Activated B cell treated with CpG ODN at 0.5 μM for 24 hours (primary cell): ENCODE measurements around the gene RANBP17. TPM values are rescaled to one million over a fixed set of nuclear protein-coding genes. Genes with fewer than 3 reads are reported as not detected.

Experiments used
- ATAC-seq: fragments of 200-7000 bp; cut with Tn5 transposase; one replicate; pipeline ENCODE4 v1.10.0; 2021; ENCODE audit warnings: low read depth, mild to moderate bottlenecking, moderate library complexity
- CTCF ChIA-PET: fragments of 350-600 bp; sonication (Branson Sonifier 250); formaldehyde crosslinking; loops from one replicate; lab custom pipeline; 2021; ENCODE audit warnings: antibody characterized with exemption; lab: Charles Lee
- POLR2A ChIA-PET: fragments of 350-600 bp; sonication (Branson Sonifier 250); formaldehyde crosslinking; loops from one replicate; lab custom pipeline; 2021; ENCODE audit warnings: antibody characterized with exemption; lab: Charles Lee
- DNase-seq: peaks from one replicate; pipeline ENCODE4 v3.0.0; 2022
- H3K27ac Mint-ChIP-seq: one replicate; pipeline ENCODE4 v1.8.0; 2020; ENCODE audit warnings: mixed read lengths
- H3K27me3 Mint-ChIP-seq: one replicate; pipeline ENCODE4 v1.8.0; 2021; ENCODE audit warnings: mixed read lengths
- H3K36me3 Mint-ChIP-seq: one replicate; pipeline ENCODE4 v1.8.0; 2021; ENCODE audit warnings: low read depth, mixed read lengths
- H3K4me1 Mint-ChIP-seq: one replicate; pipeline ENCODE4 v1.8.0; 2021; ENCODE audit warnings: mixed read lengths
- H3K4me3 Mint-ChIP-seq: one replicate; pipeline ENCODE4 v1.8.0; 2020; ENCODE audit warnings: mild to moderate bottlenecking, mixed read lengths
- H3K9me3 Mint-ChIP-seq: one replicate; pipeline ENCODE4 v1.8.0; 2020; ENCODE audit warnings: mixed read lengths
- CTCF ChIP-seq: fragments of 200-600 bp; IDR thresholded peaks from one replicate; pipeline ENCODE4 v1.8.0; 2022; ENCODE audit warnings: antibody characterized with exemption, mild to moderate bottlenecking
- intact Hi-C: fragments of 100-400 bp; cut with micrococcal nuclease; formaldehyde crosslinking; loops from one replicate; pipeline ENCODE4 v1.15.1; 2024
- total RNA-seq: library from RNA; stranded (reverse); gene quantifications from 2 replicates; pipeline ENCODE4 v1.2.3, GENCODE V29; 2022

RANBP17 gene
- total RNA-seq, 1 donor from 2014 or later: not detected

- CTCF ChIA-PET: no interaction called here
- no peaks in the 10 kb centered on the region for H3K9me3 Mint-ChIP-seq
- POLR2A ChIA-PET: no interaction called here
- ATAC-seq (no peak), DNase-seq (no peak)
- TF ChIP-seq CTCF: no peak
- H3K36me3 Mint-ChIP-seq: no peaks in the 10 kb centered on the region
- H3K4me3 Mint-ChIP-seq: no peak overlapping the region
- intact Hi-C loops: no loop called here
- H3K27ac Mint-ChIP-seq: no peak overlapping the region
- no peaks in the 10 kb centered on the region for H3K4me1 Mint-ChIP-seq
- peaks cover 1% of the 10 kb centered on the region for H3K27me3 Mint-ChIP-seq
Observed at GRCh38 chr5:171127314-171127713, 265.5 kb downstream of the RANBP17 start.

GRCh38 chr5:171128136-171128535 lies 266.3 kb downstream of the RANBP17 start:
- no peak for ATAC-seq
- H3K36me3 Mint-ChIP-seq: no peaks in the 10 kb centered on the region
- intact Hi-C loops: no loop called here
- H3K4me3 Mint-ChIP-seq: no peak overlapping the region
- H3K27me3 Mint-ChIP-seq: no peaks in the 10 kb centered on the region
- ChIA-PET POLR2A (no interaction called here), CTCF (no interaction called here)
- no peak overlapping the region for H3K27ac Mint-ChIP-seq
- H3K9me3 Mint-ChIP-seq: no peaks in the 10 kb centered on the region
- no peak for TF ChIP-seq CTCF
- DNase-seq: no peak
- no peaks in the 10 kb centered on the region for H3K4me1 Mint-ChIP-seq

GRCh38 chr5:171129308-171129707 lies 267.5 kb downstream of the RANBP17 start:
- no peak for ATAC-seq
- Mint-ChIP-seq H3K4me3 (no peak overlapping the region), H3K9me3 (no peaks in the 10 kb centered on the region), H3K27me3 (no peaks in the 10 kb centered on the region), H3K27ac (no peak overlapping the region), H3K36me3 (no peaks in the 10 kb centered on the region), H3K4me1 (no peaks in the 10 kb centered on the region)
- POLR2A ChIA-PET: no interaction called here
- CTCF ChIA-PET: no interaction called here
- intact Hi-C loops: no loop called here
- DNase-seq: no peak
- no peak for TF ChIP-seq CTCF

GRCh38 chr5:171131497-171131896 lies 269.7 kb downstream of the RANBP17 start:
- no peak for TF ChIP-seq CTCF
- Mint-ChIP-seq H3K4me3 (no peak overlapping the region), H3K36me3 (no peaks in the 10 kb centered on the region), H3K4me1 (no peaks in the 10 kb centered on the region), H3K27ac (no peak overlapping the region), H3K9me3 (no peaks in the 10 kb centered on the region), H3K27me3 (peaks cover 2% of the 10 kb centered on the region)
- intact Hi-C loops: no loop called here
- DNase-seq (no peak), ATAC-seq (no peak)
- ChIA-PET CTCF (no interaction called here), POLR2A (no interaction called here)

GRCh38 chr5:171137768-171138525 lies 276.1 kb downstream of the RANBP17 start:
- POLR2A ChIA-PET: no interaction called here

More at GRCh38 chr5:171137768-171138525, 276.1 kb downstream of the RANBP17 start:
- Mint-ChIP-seq H3K27ac (no peak overlapping the region), H3K4me1 (no peaks in the 10 kb centered on the region), H3K27me3 (peaks cover 2% of the 10 kb centered on the region), H3K9me3 (no peaks in the 10 kb centered on the region), H3K36me3 (no peaks in the 10 kb centered on the region), H3K4me3 (no peak overlapping the region)
- CTCF ChIA-PET: no interaction called here
- ATAC-seq (no peak), DNase-seq (no peak)
- no peak for TF ChIP-seq CTCF
- intact Hi-C loops: no loop called here
